GM19397 (cell line): Measurements from ENCODE around the gene DUSP15.
"Not testable (repeated sequence)": the region's sequence is repeated elsewhere in the genome, so short reads cannot be mapped to it uniquely, and the experiment has no call there.

Experiments
- ATAC-seq: cut with Tn5 transposase; IDR thresholded peaks from one replicate; pipeline ENCODE4 v1.9.1; 2021; ENCODE audit warnings: mild to moderate bottlenecking, moderate library complexity; ENCODE audit not compliant: unreplicated experiment

Gene DUSP15

DNA sequence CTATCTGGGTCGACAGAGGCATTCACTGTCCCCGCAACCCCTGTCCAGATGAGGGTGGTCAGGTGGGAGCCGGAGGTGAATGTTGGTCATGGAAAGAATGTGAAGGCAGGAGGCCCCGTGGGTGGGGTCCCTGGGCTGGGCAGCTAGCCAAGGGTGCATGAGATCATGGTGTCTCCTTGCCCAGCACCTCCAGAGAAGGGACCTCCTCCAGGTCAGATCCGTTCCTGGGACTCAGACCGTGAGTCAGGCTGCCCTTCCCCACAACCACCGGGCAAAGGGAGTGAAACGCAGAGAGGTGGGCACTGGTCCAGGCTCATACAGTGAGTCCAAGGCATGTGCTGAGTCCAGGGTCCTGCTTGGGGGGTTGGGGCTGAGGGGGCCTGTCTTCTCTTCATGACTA, 28.4 kb downstream of the DUSP15 start:
- ATAC-seq = no peak

DNA sequence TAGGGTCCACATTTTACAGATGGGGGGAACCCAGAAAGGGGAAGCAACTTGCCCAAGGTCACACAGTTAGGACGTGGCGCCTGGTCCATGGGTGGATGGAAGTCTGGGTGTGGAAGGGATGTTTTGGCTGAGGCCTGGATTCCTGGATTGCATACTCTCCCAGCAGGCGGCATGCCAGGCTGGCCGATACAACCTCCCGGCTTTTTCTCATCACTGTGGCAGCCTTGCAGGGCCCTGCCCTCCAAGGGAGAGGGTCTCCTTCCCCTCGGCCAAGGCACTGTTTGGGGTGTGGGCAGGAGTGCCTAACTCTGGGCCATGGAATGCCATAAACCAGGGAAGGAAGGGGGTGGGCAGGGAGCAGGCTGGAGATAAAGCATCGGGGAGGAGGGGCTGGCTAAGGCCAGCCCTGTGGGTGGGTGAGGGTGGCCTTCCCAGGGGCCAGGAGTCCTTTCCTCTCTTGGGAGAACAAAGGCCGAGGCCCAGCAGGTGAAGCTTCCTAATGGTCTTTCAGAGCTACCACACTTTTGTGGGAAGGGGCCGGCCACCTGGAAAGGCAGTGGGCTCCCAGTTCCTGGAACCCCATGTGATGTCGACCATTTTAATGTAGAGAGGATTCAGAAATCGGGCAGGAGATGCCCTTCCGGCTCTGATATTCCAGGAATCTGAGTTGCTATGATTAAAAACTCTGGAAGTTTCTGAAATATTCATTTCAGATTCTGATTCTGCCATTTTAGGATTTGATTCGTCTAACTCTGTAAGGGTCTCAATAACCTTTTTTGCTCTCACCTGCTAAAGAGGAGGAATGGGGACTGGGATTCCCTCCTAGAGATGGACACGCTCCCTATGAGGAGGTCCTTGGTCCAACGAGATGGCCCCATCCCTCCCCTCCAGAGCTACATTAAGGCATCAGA, 29.2 kb downstream of the DUSP15 start:
- no peak for ATAC-seq

DNA sequence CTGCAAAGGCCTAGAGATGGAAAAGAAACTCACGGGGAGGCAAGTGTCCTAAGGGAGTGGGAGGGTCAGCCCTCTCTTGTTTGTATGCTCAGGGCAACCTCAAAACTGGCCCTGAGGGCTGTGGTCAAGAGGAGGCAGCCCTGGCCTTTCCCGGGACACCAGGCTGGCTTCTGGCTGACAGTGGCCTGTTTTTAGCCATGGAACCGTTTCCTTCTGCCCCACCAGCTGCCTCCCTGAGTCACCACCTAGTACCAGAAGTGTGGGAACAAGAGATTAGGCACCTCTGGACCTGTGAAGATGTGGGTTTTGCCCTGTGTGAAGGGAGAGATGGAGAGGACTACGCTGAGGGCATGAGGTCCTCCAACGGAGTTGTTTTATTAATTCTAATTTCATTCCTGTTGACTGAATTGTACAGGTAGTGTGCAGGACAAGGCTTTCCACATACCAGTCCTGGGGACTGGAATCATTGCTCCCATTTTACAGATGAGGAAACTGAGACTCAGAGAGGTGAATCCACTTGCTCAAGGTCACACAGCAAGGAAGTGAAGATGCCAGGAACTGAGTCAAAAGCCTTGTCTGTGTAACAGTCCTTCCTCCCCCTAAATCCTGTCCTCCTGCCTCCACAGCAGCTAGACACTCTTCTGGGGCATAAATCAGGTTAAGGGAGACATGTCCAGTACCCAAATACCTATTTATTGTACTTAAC, 30.4 kb downstream of the DUSP15 start:
- no peak for ATAC-seq

DNA sequence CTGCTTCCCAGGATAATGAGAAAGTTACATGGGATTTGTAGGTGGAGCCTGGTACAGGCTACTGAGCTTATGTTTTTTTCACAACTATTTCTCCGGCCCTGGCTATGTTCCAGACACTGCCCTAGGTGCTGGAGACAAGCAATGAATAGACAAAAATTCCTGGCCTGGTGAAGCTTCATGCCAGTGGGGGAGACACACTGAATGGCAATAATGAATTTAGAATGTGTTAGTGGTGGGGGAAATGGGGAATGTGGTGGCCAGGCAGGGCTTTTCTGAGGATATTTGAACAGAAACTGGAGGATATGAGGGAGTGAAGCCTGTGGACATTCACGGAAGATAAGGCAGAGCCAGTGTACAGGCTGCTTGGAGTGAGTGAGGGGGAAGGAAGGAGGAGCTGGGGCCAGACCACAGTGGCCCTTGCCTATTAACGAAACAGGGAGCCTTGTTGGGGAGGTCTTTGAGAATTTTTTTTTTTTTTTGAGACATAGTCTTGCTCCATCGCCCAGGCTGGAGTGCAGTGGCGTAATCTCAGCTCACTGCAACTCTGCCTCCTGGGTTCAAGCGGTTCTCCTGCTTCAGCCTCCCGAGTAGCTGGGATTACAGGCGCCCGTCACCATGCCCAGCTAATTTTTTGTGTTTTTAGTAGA, 31.6 kb downstream of the DUSP15 start:
- ATAC-seq = no peak

DNA sequence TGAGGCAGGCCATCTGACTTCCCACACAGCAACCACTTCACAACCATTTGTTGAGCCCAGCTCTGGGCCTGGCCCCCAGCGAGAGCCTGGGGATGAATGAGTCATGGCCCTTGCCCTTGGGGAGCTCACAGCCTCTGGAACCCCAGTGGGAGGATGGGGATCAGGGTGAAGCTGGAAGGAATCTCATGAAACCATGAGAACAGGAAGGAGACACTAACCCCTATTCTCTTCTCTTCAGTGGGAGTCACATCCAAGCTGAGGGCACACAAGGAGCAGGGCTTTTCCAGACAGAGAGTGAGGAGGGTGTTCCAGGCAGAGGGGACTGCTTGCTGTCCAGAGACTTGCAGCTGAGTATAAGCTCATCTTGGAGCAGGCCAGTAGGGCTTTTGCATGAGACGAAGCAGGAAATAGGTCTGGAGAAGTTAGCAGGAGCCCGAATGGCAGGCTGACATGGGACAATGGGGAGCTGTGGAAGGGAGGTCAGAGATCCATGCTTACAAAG, 32.4 kb downstream of the DUSP15 start:
- ATAC-seq = no peak

DNA sequence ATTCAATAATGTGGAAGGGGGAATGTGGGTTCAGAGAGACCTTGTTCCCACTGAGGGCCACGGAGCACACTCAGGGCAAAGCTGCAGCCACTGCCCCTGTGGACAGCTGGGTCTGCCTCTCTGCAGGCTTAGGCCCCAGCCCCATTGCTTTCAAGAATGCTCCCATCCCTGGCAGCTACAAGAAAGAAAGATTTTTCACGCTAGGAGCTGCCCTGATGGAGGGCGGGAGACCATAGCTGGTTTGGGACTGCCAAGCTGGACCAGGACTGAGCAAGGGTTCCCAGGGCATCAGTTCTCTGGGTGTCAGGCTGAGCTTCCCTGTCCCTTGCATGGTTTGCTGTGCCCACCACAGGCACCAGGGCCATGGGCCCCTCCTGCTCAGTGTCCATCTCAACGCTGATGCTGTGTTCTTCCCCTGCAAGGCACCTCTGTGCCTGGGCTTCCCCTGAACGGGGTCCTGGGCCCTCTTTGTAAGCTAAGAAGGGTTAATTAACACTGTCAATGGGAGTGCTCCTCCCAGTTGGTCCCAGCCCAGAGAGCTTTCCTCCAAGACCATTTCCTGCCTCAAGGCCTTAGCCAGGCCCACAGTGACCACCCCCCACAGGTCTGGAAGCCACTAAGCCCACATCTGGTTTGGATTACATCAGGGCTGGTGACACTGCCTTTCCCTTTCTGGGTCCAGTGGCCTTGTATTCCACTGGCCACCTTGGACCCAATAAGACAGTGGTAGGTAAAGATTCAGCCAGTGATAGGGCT, 33.3 kb downstream of the DUSP15 start:
- ATAC-seq = no peak

DNA sequence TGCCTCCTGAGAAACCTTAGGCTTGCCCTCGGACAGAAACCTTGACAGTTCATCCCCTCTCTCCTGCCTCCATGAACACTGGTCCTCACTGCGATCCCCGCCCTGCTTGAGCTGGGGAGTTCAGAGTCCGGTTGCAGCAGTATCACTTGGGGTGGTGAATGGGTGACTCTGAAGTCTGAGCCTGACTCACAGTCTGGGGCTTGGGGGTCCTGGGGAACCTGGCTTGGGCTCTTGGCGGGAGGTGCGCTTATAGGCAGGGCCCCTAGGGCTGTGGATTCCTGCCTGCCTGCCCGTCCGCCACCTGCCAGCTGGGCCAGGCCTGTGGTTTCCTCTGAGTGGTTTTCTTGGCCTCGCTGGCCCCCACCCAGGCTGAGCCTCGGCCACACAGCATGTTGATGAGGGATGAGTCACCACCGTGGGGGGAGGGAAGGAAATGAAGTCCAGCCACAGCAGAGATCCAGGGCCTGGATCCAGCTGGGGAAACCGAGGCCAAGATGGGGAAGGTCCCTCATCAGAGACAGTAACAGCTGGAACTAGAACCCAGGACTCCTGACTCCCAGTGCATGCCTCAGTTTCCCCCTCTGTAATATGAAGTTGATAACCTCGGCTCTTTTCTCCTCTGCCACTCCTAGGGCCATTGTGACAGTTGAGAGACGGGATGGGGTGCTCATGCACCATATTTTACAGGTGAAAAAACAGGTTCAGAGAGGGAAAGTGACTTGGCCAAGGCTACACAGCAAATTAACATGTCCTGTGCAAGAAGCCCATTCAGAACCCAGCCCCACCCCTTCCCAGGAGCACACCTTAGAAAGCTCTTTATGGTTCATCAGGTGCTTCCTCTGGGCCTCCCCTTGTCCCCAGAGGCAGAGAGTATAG, 34.1 kb downstream of the DUSP15 start:
- no peak for ATAC-seq

DNA sequence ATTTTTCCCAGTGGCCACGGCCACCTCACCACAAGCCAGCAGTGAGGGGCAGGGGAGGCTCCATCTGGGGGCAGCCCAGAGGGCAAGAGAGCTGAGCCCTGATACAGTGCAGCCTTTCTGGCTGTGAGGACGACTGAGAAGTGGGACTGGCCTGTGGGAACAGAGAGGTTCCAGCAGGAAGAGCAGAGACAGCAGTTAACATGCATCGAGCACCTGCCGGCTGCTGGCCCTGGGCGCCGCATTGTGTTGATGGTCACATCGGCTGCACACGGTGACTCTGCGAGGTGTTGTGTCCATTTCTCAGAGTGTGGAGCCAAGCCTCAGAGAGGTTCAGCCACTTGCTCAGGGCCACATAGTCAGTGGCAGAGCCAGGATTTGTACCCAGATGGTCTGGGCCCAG, 34.8 kb downstream of the DUSP15 start:
- no peak for ATAC-seq

DNA sequence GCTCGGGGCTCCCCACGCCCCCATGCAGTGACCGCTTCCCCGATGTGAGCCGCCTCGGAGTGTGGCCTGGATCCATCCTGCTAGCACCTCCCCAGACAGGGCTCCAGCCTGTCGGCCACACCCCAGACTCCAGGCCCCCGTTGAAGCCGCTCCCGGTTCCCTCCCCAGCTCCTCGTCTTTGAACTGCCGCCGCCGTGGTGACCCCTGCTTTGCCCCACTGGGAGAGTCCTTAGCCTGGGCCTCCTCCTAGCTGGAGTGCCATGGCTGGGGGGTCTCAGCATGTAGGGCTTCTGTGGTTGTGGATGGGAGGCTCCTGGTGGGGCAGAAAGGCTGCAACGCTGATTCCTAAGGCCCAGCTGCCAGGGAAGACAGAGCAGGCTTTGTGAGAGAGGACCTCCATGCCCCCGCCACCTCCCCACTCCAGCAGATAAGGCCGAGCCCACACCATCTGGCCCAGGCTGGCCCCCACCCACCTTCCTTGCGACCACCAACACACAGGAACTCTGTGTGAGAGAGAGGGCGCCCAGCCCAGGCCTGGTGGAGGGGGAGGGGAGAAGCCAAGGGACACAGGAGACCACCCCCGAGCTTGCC, 36.3 kb downstream of the DUSP15 start:
- no peak for ATAC-seq

DNA sequence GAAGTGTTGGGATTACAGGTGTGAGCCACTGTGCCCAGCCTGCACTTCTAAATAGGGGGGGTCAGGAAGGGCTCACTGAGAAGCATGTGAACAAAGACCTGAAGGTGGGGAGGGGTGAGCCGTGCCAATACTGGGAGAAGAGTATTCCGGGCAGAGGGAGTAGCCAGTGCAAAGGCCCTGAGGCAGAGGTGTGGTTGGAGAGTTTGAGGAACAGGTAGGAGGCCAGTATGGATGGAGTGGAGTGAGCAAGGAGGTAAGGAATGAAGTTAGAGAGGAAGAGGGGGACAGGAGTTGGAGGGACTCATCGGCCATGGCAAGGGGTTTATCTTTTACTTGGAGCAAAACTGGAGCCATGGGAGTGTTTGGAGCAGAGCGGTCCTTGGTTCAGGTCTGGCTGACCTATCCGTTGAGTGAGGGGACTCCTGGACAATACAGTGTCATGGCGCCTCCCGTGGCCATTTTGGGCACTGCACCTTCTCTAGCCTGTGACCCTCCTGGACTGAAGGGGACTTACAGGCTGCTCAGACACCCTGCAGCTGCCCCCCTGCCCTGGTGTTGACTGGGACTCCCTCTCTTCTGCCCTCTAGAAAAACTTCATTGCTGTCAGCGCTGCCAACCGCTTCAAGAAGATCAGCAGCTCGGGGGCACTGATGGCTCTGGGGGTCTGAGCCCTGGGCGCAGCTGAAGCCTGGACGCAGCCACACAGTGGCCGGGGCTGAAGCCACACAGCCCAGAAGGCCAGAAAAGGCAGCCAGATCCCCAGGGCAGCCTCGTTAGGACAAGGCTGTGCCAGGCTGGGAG, 37.0 kb downstream of the DUSP15 start:
- no peak for ATAC-seq

DNA sequence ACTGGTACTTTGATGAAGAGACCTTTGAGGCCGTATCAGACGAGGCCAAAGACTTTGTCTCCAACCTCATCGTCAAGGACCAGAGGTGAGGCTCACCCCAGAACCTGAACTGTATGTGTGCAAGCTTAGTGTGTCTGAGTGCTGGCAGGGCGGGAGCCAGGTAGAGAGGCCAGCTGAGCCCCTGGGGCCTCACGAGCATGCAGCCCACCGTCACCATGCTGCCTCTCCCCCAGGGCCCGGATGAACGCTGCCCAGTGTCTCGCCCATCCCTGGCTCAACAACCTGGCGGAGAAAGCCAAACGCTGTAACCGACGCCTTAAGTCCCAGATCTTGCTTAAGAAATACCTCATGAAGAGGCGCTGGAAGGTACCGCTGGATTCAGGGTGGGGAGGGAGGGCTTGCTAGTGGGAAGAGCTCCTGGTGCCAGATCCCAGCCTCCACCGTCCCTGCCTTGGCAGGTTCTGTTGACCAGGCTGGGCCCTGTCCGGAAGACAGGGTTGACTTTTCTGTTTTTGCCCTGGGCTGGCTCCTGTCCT, 38.5 kb downstream of the DUSP15 start:
- ATAC-seq = no peak

DNA sequence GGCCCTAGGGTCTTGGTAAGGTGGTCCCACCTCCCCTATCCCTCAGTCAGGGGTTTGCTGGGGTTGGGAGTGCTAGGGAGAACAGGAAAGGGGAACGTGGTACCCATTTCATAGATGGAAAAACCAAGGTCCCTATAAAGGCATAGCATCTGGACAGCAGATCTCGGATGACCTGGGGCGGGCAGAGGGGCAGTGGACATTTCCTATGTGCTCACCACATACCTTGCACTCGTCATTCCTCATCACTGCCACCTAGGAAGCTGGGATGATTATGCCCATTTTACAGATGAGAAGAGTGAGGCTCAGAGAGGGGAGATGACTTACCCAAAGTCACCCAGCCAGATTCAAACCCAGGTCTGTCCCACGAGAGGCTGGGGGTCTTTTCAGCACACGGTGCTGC, 39.1 kb downstream of the DUSP15 start:
- no peak for ATAC-seq

DNA sequence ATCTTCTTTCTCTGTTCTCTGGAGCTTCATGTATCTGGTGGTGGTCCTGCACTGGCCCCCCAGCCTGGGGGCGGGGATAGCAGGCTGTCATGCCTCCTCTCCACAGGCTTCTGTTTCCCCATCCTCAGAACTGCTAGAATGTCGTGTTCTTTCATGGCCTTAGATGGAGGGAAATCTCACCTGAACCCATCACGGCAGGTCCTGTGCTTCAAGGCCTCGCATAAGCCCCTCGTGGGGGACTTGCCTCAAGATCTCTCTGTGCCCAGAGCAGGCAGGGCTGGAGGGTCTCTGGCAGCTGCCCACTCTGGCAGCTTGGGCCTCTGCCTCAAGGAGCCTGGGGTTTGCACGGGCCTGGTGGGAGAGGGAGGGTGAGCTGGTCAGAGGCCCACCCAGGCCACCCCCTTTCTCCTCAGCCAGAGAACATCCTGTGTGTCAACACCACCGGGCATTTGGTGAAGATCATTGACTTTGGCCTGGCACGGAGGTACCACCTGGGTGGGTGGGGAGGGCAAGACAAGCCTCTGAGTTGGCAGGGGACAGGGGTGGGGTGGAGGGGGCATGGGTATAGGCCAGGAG, 39.8 kb downstream of the DUSP15 start:
- ATAC-seq = no peak

DNA sequence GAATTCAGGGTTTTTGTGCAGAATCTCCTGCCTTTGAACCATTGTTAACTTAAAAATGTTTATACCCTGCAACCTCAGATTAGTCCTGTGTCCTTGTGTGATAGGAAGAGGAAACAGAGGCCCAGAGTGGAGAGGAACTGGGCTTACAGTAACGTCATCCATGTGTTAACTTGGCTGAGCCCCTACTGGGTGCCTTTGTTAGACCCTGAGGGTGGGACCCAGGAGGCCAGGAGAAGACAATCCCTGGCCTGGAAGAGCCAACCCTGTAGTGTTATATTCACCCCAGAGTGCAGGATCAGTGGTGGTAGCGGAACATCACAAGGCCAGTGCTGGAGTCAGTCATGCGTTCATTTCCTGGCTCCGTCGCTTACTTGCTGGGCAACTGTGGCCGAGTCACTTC, 40.6 kb downstream of the DUSP15 start:
- no peak for ATAC-seq

DNA sequence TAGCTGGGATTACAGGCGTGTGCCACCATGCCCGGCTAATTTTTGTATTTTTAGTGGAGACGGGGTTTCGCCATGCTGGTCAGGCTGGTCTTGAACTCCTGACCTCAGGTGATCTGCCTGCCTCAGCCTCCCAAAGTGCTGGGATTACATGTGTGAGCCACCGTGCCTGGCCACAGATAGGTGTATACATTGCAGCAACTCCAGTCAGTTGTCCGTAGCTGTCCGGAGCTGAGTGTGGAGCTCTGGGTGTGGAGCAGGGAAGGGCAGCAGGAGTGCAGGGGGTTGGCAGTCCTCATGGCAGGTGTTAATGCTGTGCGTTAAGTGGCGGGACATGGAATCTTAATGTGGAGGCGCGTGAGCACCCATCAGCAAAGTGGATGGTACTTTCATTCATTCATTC, 42.3 kb downstream of the DUSP15 start:
- ATAC-seq = not testable (repeated sequence)

DNA sequence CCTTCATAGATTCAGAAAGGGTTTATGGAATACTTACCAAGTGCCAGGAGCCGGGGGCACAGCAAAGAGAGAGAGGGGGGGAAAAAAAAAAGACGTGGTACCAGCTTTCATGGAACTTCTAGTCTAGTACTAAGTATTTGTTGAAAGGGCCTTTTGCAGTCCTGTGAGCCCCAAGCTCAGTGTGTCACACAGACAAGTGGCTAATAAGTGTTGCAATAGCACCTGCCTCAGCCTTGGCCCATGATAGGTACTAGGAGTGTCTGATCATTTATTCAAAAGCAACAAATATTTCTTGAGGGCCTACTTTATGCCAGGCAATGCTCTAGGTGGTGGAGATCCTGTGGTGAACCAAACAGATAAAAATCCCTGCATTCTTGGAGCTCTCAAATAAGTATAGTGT, 43.3 kb downstream of the DUSP15 start:
- no peak for ATAC-seq

DNA sequence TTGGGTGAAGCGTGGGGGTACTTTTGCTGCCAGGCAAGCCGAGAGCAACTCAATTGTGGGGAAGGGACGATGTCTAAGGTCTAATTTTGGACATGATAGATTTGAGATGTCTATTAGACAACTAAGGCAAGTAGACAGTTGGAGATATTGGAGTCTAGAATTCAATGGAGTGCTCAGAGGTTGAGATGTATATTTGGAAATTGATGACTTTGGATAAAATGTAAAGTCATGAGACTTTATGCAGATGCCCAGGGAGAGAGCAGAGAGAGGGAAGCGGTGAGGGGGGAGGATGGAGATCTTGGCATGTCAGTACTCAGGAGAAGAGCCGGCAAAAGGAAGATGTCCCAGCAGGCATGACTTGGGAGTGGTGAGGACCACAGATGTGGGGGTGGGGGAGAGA, 44.3 kb downstream of the DUSP15 start:
- no peak for ATAC-seq
